Neuronal stem cell (in vitro differentiated cells): Measurements from ENCODE around the gene KCNK10.

Experiments
- DNase-seq: peaks from one replicate; pipeline ENCODE4 v3.0.0-alpha.2; 2013; ENCODE audit warnings: low spot score
- H2AFZ ChIP-seq: one replicate; pipeline ENCODE4 v1.6.1; 2013; ENCODE audit warnings: mild to moderate bottlenecking, low read length, inconsistent platforms
- H2AK5ac ChIP-seq: 2 replicates; pipeline ENCODE4 v1.6.1; 2013; ENCODE audit warnings: low read depth, mild to moderate bottlenecking, inconsistent platforms, low read length, moderate library complexity, mixed read lengths
- H2BK120ac ChIP-seq: 2 replicates; pipeline ENCODE4 v1.6.1; 2013; ENCODE audit warnings: low read depth, mild to moderate bottlenecking, inconsistent platforms, low read length, moderate library complexity, mixed read lengths
- H2BK12ac ChIP-seq: one replicate; pipeline ENCODE4 v1.6.1; 2013; ENCODE audit warnings: low read length, inconsistent platforms
- H2BK15ac ChIP-seq: 2 replicates; pipeline ENCODE4 v1.6.1; 2013; ENCODE audit warnings: mild to moderate bottlenecking, low read length, inconsistent platforms, mixed read lengths
- H2BK5ac ChIP-seq: one replicate; pipeline ENCODE4 v1.6.1; 2013; ENCODE audit warnings: inconsistent platforms, mild to moderate bottlenecking, low read length, moderate library complexity
- H3K14ac ChIP-seq: one replicate; pipeline ENCODE4 v1.6.1; 2013; ENCODE audit warnings: low read length, inconsistent platforms
- H3K18ac ChIP-seq: 2 replicates; pipeline ENCODE4 v1.6.1; 2013; ENCODE audit warnings: low read length, inconsistent platforms
- H3K23ac ChIP-seq: 2 replicates; pipeline ENCODE4 v1.6.1; 2013; ENCODE audit warnings: low read depth, mild to moderate bottlenecking, mixed read lengths, low read length, inconsistent platforms; ENCODE audit not compliant: poor library complexity
- H3K27ac ChIP-seq: replicated peaks from 3 replicates; pipeline ENCODE4 v1.5.1; 2013; ENCODE audit warnings: low read length, inconsistent platforms
- H3K27me3 ChIP-seq, 3 experiments: 2 replicates each; pipeline ENCODE4 v1.6.1; 2013; ENCODE audit warnings: low read length in 3 of 3, mild to moderate bottlenecking in 2 of 3, inconsistent platforms in 1 of 3, low read depth in 1 of 3, mixed read lengths in 1 of 3, moderate library complexity in 1 of 3; ENCODE audit not compliant: control insufficient read depth in 3 of 3, insufficient read depth in 3 of 3
- H3K36me3 ChIP-seq, 2 donors: replicated peaks in 1 of 2; 2 replicates each; pipeline ENCODE4 v1.6.1; 2013; ENCODE audit warnings: low read length in 2 of 2; ENCODE audit not compliant: control insufficient read depth in 2 of 2, insufficient read depth in 2 of 2
- H3K4ac ChIP-seq: 2 replicates; pipeline ENCODE4 v1.6.1; 2013; ENCODE audit warnings: inconsistent platforms, mild to moderate bottlenecking, low read length, moderate library complexity
- H3K4me1 ChIP-seq, 2 donors: 1 replicate in 1 of 2; 2 replicates in 1 of 2; pipeline ENCODE4 v1.6.1; 2013; ENCODE audit warnings: low read length in 2 of 2, low read depth in 1 of 2; ENCODE audit not compliant: control insufficient read depth in 2 of 2, insufficient read depth in 1 of 2
- H3K4me2 ChIP-seq: one replicate; pipeline ENCODE4 v1.6.1; 2013; ENCODE audit warnings: mild to moderate bottlenecking, low read length, inconsistent platforms; ENCODE audit not compliant: insufficient read depth, poor library complexity, severe bottlenecking
- H3K4me3 ChIP-seq, 2 donors: 2 replicates each; pipeline ENCODE4 v1.5.1; 2013; ENCODE audit warnings: low read length in 2 of 2, mild to moderate bottlenecking in 2 of 2, inconsistent platforms in 1 of 2, moderate library complexity in 1 of 2
- H3K79me1 ChIP-seq: one replicate; pipeline ENCODE4 v1.6.1; 2013; ENCODE audit warnings: low read depth, mild to moderate bottlenecking, inconsistent platforms, low read length, moderate library complexity
- H3K9ac ChIP-seq: one replicate; pipeline ENCODE4 v1.6.1; 2013; ENCODE audit warnings: mild to moderate bottlenecking, low read depth, low read length, inconsistent platforms; ENCODE audit not compliant: poor library complexity
- H3K9me3 ChIP-seq, 2 donors: replicated peaks in 1 of 2; 2 replicates each; pipeline versions ENCODE3 to v1.6.1; 2013; ENCODE audit warnings: low read length in 2 of 2, mild to moderate bottlenecking in 2 of 2, inconsistent platforms in 1 of 2, low read depth in 1 of 2, mixed read lengths in 1 of 2, moderate library complexity in 1 of 2; ENCODE audit not compliant: control insufficient read depth in 2 of 2, insufficient read depth in 1 of 2
- H4K8ac ChIP-seq: one replicate; pipeline ENCODE4 v1.6.1; 2013; ENCODE audit warnings: low read depth, mild to moderate bottlenecking, inconsistent platforms, low read length, moderate library complexity
- H4K91ac ChIP-seq: one replicate; pipeline ENCODE4 v1.6.1; 2013; ENCODE audit warnings: low read length, low read depth, mild to moderate bottlenecking, inconsistent platforms; ENCODE audit not compliant: poor library complexity
- WGBS, 2 donors: extraction: QIAGEN DNeasy Blood & Tissue Kit; methylation state at CpG; one replicate each; pipeline ENCODE4 v1.1.7; 2013; ENCODE audit warnings: missing lambda C conversion rate in 2 of 2, mixed read lengths in 1 of 2; ENCODE audit not compliant: insufficient read length in 2 of 2, insufficient replicate concordance in 1 of 2; ENCODE audit errors: extremely low coverage in 2 of 2; 5-methylcytosine and 5-hydroxymethylcytosine counted together

KCNK10 gene

GRCh38 chr14:88325883-88326282 is 2.8 kb upstream of the KCNK10 start:
- no peak overlapping the region for H2BK15ac ChIP-seq
- H2BK5ac ChIP-seq = no peak overlapping the region
- no peak overlapping the region for H4K8ac ChIP-seq
- no peak overlapping the region for H3K4ac ChIP-seq
- no peak for DNase-seq
- H3K18ac ChIP-seq = no peak overlapping the region
- no CpG with 5 or more reads among the region's 5 CpGs for WGBS, 2 donors
- H3K27me3 ChIP-seq = no peaks in the 10 kb centered on the region
- H3K79me1 ChIP-seq = no peaks in the 10 kb centered on the region
- H3K9me3 ChIP-seq = peaks cover 0 to 14% of the 10 kb centered on the region in 2 donors
- H2AFZ ChIP-seq = no peak overlapping the region
- H3K14ac ChIP-seq = no peak overlapping the region
- H2AK5ac ChIP-seq = no peak overlapping the region
- H3K4me1 ChIP-seq = peaks cover 0 to 18% of the 10 kb centered on the region in 2 donors
- H3K27ac ChIP-seq = no peak overlapping the region
- H2BK120ac ChIP-seq = peak overlapping the region; percentile 26
- peak overlapping the region; percentile 63 for H3K4me2 ChIP-seq
- H3K23ac ChIP-seq = no peak overlapping the region
- no peak overlapping the region for H3K9ac ChIP-seq
- H3K36me3 ChIP-seq = no peaks in the 10 kb centered on the region
- H2BK12ac ChIP-seq = no peak overlapping the region
- H4K91ac ChIP-seq = no peak overlapping the region
- H3K4me3 ChIP-seq = peak overlapping the region in 1 of 2 donors; percentile 73

- Histone ChIP-seq H3K4me1 (peaks cover 0 to 18% of the 10 kb centered on the region in 2 donors), H4K91ac (no peak overlapping the region), H3K36me3 (no peaks in the 10 kb centered on the region), H3K4me2 (peak overlapping the region; percentile 23), H3K79me1 (no peaks in the 10 kb centered on the region), H3K9me3 (peaks cover 0 to 14% of the 10 kb centered on the region in 2 donors), H3K4me3 (peak overlapping the region in 1 of 2 donors; percentile 0), H2BK12ac (no peak overlapping the region), H3K4ac (no peak overlapping the region), H2AFZ (no peak overlapping the region), H3K14ac (no peak overlapping the region), H2BK5ac (no peak overlapping the region), H3K23ac (no peak overlapping the region), H3K18ac (no peak overlapping the region), H3K9ac (no peak overlapping the region), H4K8ac (no peak overlapping the region), H3K27ac (no peak overlapping the region), H2AK5ac (no peak overlapping the region), H2BK120ac (no peak overlapping the region), H2BK15ac (no peak overlapping the region), H3K27me3 (no peaks in the 10 kb centered on the region)
- DNase-seq = no peak
- no CpG with 5 or more reads among the region's 6 CpGs for WGBS, 2 donors
Observed at GRCh38 chr14:88324930-88325329, 1.9 kb upstream of the KCNK10 start.

- no CpG with 5 or more reads among the region's 4 CpGs for WGBS, 2 donors
- Histone ChIP-seq H2AK5ac (no peak overlapping the region), H2AFZ (peak overlapping the region; percentile 91), H3K27me3 (no peaks in the 10 kb centered on the region), H3K18ac (no peak overlapping the region), H2BK12ac (no peak overlapping the region), H3K4me3 (peak overlapping the region; percentile 75 to 80), H3K9ac (no peak overlapping the region), H3K4ac (no peak overlapping the region), H2BK15ac (no peak overlapping the region), H3K36me3 (no peaks in the 10 kb centered on the region), H3K4me2 (peak overlapping the region; percentile 77), H2BK120ac (no peak overlapping the region), H4K8ac (no peak overlapping the region), H2BK5ac (no peak overlapping the region), H3K4me1 (peaks cover 0 to 18% of the 10 kb centered on the region in 2 donors), H3K14ac (no peak overlapping the region), H3K79me1 (no peaks in the 10 kb centered on the region), H3K27ac (no peak overlapping the region), H3K23ac (no peak overlapping the region), H3K9me3 (peaks cover 0 to 14% of the 10 kb centered on the region in 2 donors), H4K91ac (no peak overlapping the region)
- DNase-seq = no peak
Observed at GRCh38 chr14:88324491-88324890, 1.4 kb upstream of the KCNK10 start.

DNA sequence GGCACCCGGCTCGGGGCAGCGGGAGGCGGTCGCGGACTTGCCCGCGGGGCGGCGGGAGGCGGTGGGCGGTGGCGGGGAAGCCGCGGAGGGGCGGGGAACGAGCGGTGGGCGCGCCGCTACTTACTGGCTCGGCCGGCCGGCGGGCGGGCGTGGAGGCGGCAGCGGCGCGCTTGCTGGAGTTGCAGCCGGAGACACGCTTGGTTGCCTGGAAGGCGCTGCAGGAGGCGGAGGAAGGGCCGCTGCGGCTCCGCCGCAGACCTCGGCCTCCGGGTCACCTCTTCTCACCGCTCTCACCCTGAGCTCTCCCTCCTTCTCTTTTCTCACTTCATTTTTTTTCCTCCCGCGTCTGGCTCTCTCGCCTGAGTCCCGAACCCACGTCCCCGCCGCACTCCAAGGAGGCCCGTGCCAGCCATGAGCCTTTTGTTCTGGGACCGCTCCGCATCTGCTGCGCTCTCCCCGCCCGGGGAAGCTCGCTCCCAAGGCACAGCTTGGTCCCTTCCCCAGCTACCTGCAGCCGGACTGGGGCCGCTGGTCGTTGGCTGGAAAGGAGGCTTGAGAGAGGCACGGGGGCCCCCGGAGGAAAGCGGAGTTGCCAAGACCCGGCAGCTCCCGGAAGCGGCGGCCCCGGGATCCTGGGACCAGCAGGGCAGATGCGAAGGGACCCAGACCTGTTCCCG is 592 bp upstream of the KCNK10 start:
- peak overlapping the region; percentile 75 to 80 for H3K4me3 ChIP-seq

More for the DNA sequence above, 592 bp upstream of the KCNK10 start:
- WGBS, 2 donors = no CpG with 5 or more reads among the region's 69 CpGs
- peak overlapping the region; percentile 93 for H3K9ac ChIP-seq
- H3K4me2 ChIP-seq = peak overlapping the region; percentile 77
- peaks cover 0 to 14% of the 10 kb centered on the region in 2 donors for H3K9me3 ChIP-seq
- no peak overlapping the region for H3K4ac ChIP-seq
- H3K23ac ChIP-seq = no peak overlapping the region
- no peaks in the 10 kb centered on the region for H3K36me3 ChIP-seq
- no peak overlapping the region for H3K14ac ChIP-seq
- peak overlapping the region; percentile 66 for H2BK5ac ChIP-seq
- H3K4me1 ChIP-seq = peaks cover 0 to 18% of the 10 kb centered on the region in 2 donors
- peak overlapping the region; percentile 95 for H2AK5ac ChIP-seq
- DNase-seq = no peak
- H3K18ac ChIP-seq = peak overlapping the region; percentile 98
- H4K91ac ChIP-seq = peak overlapping the region; percentile 77
- peak overlapping the region; percentile 91 for H2AFZ ChIP-seq
- no peak overlapping the region for H2BK120ac ChIP-seq
- H2BK15ac ChIP-seq = peak overlapping the region; percentile 78
- no peaks in the 10 kb centered on the region for H3K27me3 ChIP-seq
- no peaks in the 10 kb centered on the region for H3K79me1 ChIP-seq
- no peak overlapping the region for H3K27ac ChIP-seq
- no peak overlapping the region for H2BK12ac ChIP-seq
- H4K8ac ChIP-seq = no peak overlapping the region
